Gastroesophageal sphincter (tissue), 4 donors: ENCODE data around the gene PLXNA2. TPM values are rescaled to one million over a fixed set of nuclear protein-coding genes. Genes with fewer than 3 reads are reported as not detected.

Source experiments
- ATAC-seq: fragments of 150-250 bp; one replicate; pipeline ENCODE4 v1.9.1; 2016; ENCODE audit warnings: mild to moderate bottlenecking, moderate library complexity
- H3K27ac ChIP-seq, 4 donors: fragments of 200-600 bp; sonication (generic) in 3 of 4; 1 replicate in 3 of 4; 2 replicates in 1 of 4; pipeline ENCODE4 v1.5.1; 2016 to 2019
- H3K27me3 ChIP-seq: fragments of 200-600 bp; sonication (generic); one replicate; pipeline ENCODE4 v1.5.1; 2019
- H3K36me3 ChIP-seq, 2 donors: fragments of 200-600 bp; sonication (generic); one replicate each; pipeline ENCODE4 v1.5.1; 2019; ENCODE audit warnings: control low read depth in 1 of 2
- H3K4me1 ChIP-seq, 3 donors: fragments of 200-600 bp; sonication (generic); 1 replicate in 2 of 3; 2 replicates in 1 of 3; pipeline ENCODE4 v1.5.1; 2016 to 2019; ENCODE audit warnings: control low read depth in 2 of 3
- H3K4me3 ChIP-seq, 2 donors: fragments of 200-600 bp; sonication (generic); one replicate each; pipeline ENCODE4 v1.5.1; 2019; ENCODE audit warnings: mild to moderate bottlenecking in 1 of 2, moderate library complexity in 1 of 2
- H3K9me3 ChIP-seq, 3 donors: fragments of 200-600 bp; sonication (generic); one replicate each; pipeline ENCODE4 v1.5.1; 2017 to 2019; ENCODE audit warnings: control low read depth in 2 of 3
- CTCF ChIP-seq, 4 experiments: fragments of 200-600 bp in 2 of 4; fragments of 450-650 bp in 2 of 4; sonication (generic) in 1 of 4; IDR thresholded peaks; one replicate each; pipeline ENCODE4 v1.5.1; 2017 to 2019; ENCODE audit warnings: antibody characterized with exemption in 4 of 4, mild to moderate bottlenecking in 2 of 4, moderate library complexity in 2 of 4
- EP300 ChIP-seq: sonication (generic); formaldehyde crosslinking; IDR thresholded peaks from one replicate; pipeline ENCODE4 v1.6.1; 2017; ENCODE audit warnings: antibody characterized with exemption, mild to moderate bottlenecking
- POLR2A ChIP-seq, 2 donors: fragments of 450-650 bp; IDR thresholded peaks; one replicate each; pipeline ENCODE4 v1.6.1; 2017; ENCODE audit warnings: antibody characterized with exemption in 2 of 2, mild to moderate bottlenecking in 2 of 2, moderate library complexity in 1 of 2
- POLR2AphosphoS5 ChIP-seq: sonication (generic); formaldehyde crosslinking; IDR thresholded peaks from one replicate; pipeline ENCODE4 v1.6.1; 2017; ENCODE audit warnings: antibody characterized with exemption
- WGBS, 2 donors: methylation state at CpG; one replicate each; pipeline ENCODE4 v1.1.5; 2018; ENCODE audit warnings: low coverage in 1 of 2; 5-methylcytosine and 5-hydroxymethylcytosine counted together
- total RNA-seq, 4 donors: library from RNA; depleted of rRNA; stranded (reverse); fragments of >200 nt; gene quantifications; one replicate each; pipeline ENCODE4 v1.1.0, GENCODE V29; 2016

The PLXNA2 gene
- total RNA-seq, 4 donors from 2014 or later = 12.5 to 38.3 (median 32.0) TPM

GRCh38 chr1:208184966-208185654 is 59.1 kb downstream of the PLXNA2 start:
- H3K27ac ChIP-seq = peak overlapping the region; percentile 59 to 90 (median 85)
- H3K9me3 ChIP-seq = no peaks in the 10 kb centered on the region
- TF ChIP-seq CTCF (IDR thresholded peaks at IDR 0.05) (no peak), POLR2A (IDR thresholded peaks at IDR 0.05) (no peak), POLR2AphosphoS5 (peak; percentile 39)
- ATAC-seq = peak; percentile 49
- H3K4me1 ChIP-seq = peaks cover 8 to 81% (median 48%) of the 10 kb centered on the region in 3 donors
- no peaks in the 10 kb centered on the region for H3K27me3 ChIP-seq
- no peak overlapping the region for H3K4me3 ChIP-seq
- 31 to 78% methylated on average over 4 to 5 of the region's 5 CpGs for WGBS, 2 donors
- no peaks in the 10 kb centered on the region for H3K36me3 ChIP-seq

- H3K4me3 ChIP-seq = no peak overlapping the region
- H3K27ac ChIP-seq = peak overlapping the region; percentile 59 to 90 (median 85)
- WGBS, 2 donors = 16 to 42% methylated on average over 3 to 8 of the region's 8 CpGs
- peaks cover 8 to 85% (median 57%) of the 10 kb centered on the region in 3 donors for H3K4me1 ChIP-seq
- H3K9me3 ChIP-seq = no peaks in the 10 kb centered on the region
- no peaks in the 10 kb centered on the region for H3K27me3 ChIP-seq
- peak; percentile 90 for ATAC-seq
- H3K36me3 ChIP-seq = no peaks in the 10 kb centered on the region
- TF ChIP-seq POLR2AphosphoS5 (peak; percentile 67), EP300 (no peak)
Measured at GRCh38 chr1:208183977-208184911, 59.9 kb downstream of the PLXNA2 start.

- 75 to 78% methylated on average over 3 to 6 of the region's 10 CpGs for WGBS, 2 donors
- no peak for ATAC-seq
- Histone ChIP-seq H3K27me3 (no peaks in the 10 kb centered on the region), H3K36me3 (no peaks in the 10 kb centered on the region), H3K4me3 (no peak overlapping the region), H3K4me1 (peaks cover 8 to 95% (median 61%) of the 10 kb centered on the region in 3 donors), H3K9me3 (no peaks in the 10 kb centered on the region), H3K27ac (peak overlapping the region; percentile 59 to 90 (median 85))
- no peak for TF ChIP-seq EP300
Measured at GRCh38 chr1:208182880-208183645, 61.1 kb downstream of the PLXNA2 start.

GRCh38 chr1:208181364-208181763 is 62.8 kb downstream of the PLXNA2 start:
- ATAC-seq = no peak
- Histone ChIP-seq H3K27ac (peak overlapping the region in 3 of 4 donors; percentile 38 to 64 (median 47)), H3K4me1 (peaks cover 8 to 100% (median 61%) of the 10 kb centered on the region in 3 donors), H3K9me3 (no peaks in the 10 kb centered on the region), H3K4me3 (no peak overlapping the region), H3K36me3 (no peaks in the 10 kb centered on the region), H3K27me3 (no peaks in the 10 kb centered on the region)
- 63 to 70% methylated on average over 2 to 3 of the region's 4 CpGs for WGBS, 2 donors
- TF ChIP-seq POLR2A (IDR thresholded peaks at IDR 0.05) (no peak), EP300 (no peak), CTCF (IDR thresholded peaks at IDR 0.05) (no peak), POLR2AphosphoS5 (no peak)

- no peaks in the 10 kb centered on the region for H3K9me3 ChIP-seq
- peaks cover 8 to 96% (median 57%) of the 10 kb centered on the region in 3 donors for H3K4me1 ChIP-seq
- peak overlapping the region in 3 of 4 donors; percentile 47 to 64 (median 63) for H3K27ac ChIP-seq
- TF ChIP-seq POLR2AphosphoS5 (no peak), EP300 (no peak), CTCF (IDR thresholded peaks at IDR 0.05) (no peak), POLR2A (IDR thresholded peaks at IDR 0.05) (no peak)
- ATAC-seq = no peak
- H3K36me3 ChIP-seq = no peaks in the 10 kb centered on the region
- no peak overlapping the region for H3K4me3 ChIP-seq
- H3K27me3 ChIP-seq = no peaks in the 10 kb centered on the region
- WGBS, 2 donors = 65 to 71% methylated on average over 7 of the region's 7 CpGs
Measured at GRCh38 chr1:208180421-208180820, 63.8 kb downstream of the PLXNA2 start.
